ENCODE measurements around the gene SLC5A3.

DNA sequence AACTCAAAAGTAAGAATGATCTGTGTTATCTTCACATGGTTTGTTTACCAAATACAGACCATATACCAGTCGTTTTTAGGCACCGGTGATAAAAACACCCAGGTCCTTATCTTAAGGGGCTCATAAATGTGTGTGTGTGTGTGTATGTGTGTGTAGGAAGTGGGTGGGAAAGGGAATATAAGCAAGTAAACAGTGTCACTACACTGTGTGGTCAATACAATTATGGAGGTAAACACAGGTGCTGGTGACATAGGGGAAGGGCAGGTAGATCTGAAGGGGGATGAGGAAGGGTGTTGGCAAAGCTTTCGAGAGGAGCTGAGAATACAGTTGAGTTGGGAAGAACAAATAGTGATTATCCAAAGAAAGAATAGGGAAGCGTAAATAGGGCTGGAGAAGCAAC, 19.1 kb upstream of the SLC5A3 start:
- TF ChIP-seq POLR2A (IDR thresholded peaks at IDR 0.05; ENCODE audit: low read depth, low read length) = no peak
- TF ChIP-seq TAF1 (IDR thresholded peaks at IDR 0.05; ENCODE audit: low read depth, low read length) = no peak
- no peak for TF ChIP-seq POU2F2 (IDR thresholded peaks at IDR 0.05; ENCODE audit: low read depth, low read length)
- TF ChIP-seq POLR2AphosphoS5 (IDR thresholded peaks at IDR 0.05; ENCODE audit: low read depth, low read length) = no peak

Measured in GM12891 (cell line).